Liver (tissue), 9 donors: ENCODE measurements around the gene AMIGO2. TPM values are rescaled to one million over a fixed set of nuclear protein-coding genes. Genes with fewer than 3 reads are reported as not detected.

Experiments used
- DNase-seq: peaks from one replicate; pipeline ENCODE4 v3.0.0-alpha.2; 2017; ENCODE audit warnings: low spot score
- H3K27ac ChIP-seq, 2 donors: one replicate each; pipeline ENCODE4 v1.7.0; 2013; ENCODE audit warnings: inconsistent platforms in 2 of 2, low read length in 2 of 2, control low read depth in 1 of 2, low read depth in 1 of 2, mild to moderate bottlenecking in 1 of 2
- H3K27me3 ChIP-seq, 4 donors: one replicate each; pipeline versions ENCODE4 v1.6.1 to v1.7.0; 2013; ENCODE audit warnings: low read length in 3 of 4, inconsistent platforms in 1 of 4, mild to moderate bottlenecking in 1 of 4, moderate library complexity in 1 of 4; ENCODE audit not compliant: control insufficient read depth in 4 of 4, insufficient read depth in 4 of 4
- H3K36me3 ChIP-seq, 4 donors: one replicate each; pipeline versions ENCODE4 v1.6.1 to v1.7.0; 2013; ENCODE audit warnings: low read length in 3 of 4, mild to moderate bottlenecking in 3 of 4, low read depth in 1 of 4, moderate library complexity in 1 of 4; ENCODE audit not compliant: control insufficient read depth in 4 of 4, insufficient read depth in 3 of 4
- H3K4me1 ChIP-seq, 4 donors: one replicate each; pipeline versions ENCODE4 v1.6.1 to v1.7.0; 2013; ENCODE audit warnings: low read length in 3 of 4, mild to moderate bottlenecking in 3 of 4, moderate library complexity in 1 of 4; ENCODE audit not compliant: control insufficient read depth in 4 of 4, insufficient read depth in 4 of 4
- H3K4me3 ChIP-seq, 3 donors: one replicate each; pipeline versions ENCODE4 v1.6.1 to v1.7.0; 2013; ENCODE audit warnings: low read length in 3 of 3, control low read depth in 1 of 3, low read depth in 1 of 3, mild to moderate bottlenecking in 1 of 3
- H3K9ac ChIP-seq, 2 donors: one replicate each; pipeline ENCODE4 v1.7.0; 2013; ENCODE audit warnings: low read length in 2 of 2, mild to moderate bottlenecking in 2 of 2, moderate library complexity in 2 of 2, control low read depth in 1 of 2, low read depth in 1 of 2
- H3K9me3 ChIP-seq, 4 donors: one replicate each; pipeline versions ENCODE4 v1.6.1 to v1.7.0; 2013; ENCODE audit warnings: low read length in 3 of 4; ENCODE audit not compliant: control insufficient read depth in 4 of 4
- ATF3 ChIP-seq: IDR thresholded peaks from 2 replicates; pipeline ENCODE4 v1.6.1; 2016; ENCODE audit warnings: antibody characterized with exemption
- EGR1 ChIP-seq, 2 donors: IDR thresholded peaks; 2 replicates each; pipeline ENCODE4 v1.6.1; 2016 to 2018; ENCODE audit warnings: antibody characterized with exemption in 2 of 2, low read depth in 2 of 2
- FOXA1 ChIP-seq: IDR thresholded peaks from 2 replicates; pipeline ENCODE4 v1.6.1; 2016; ENCODE audit warnings: antibody characterized with exemption
- FOXA2 ChIP-seq: IDR thresholded peaks from 2 replicates; pipeline ENCODE4 v1.6.1; 2016; ENCODE audit warnings: antibody characterized with exemption
- GABPA ChIP-seq, 2 donors: IDR thresholded peaks in 1 of 2; conservative IDR thresholded peaks in 1 of 2; 2 replicates each; pipeline ENCODE4 v1.6.1; 2016; ENCODE audit warnings: antibody characterized with exemption in 2 of 2, mild to moderate bottlenecking in 1 of 2, moderate library complexity in 1 of 2
- HNF4A ChIP-seq, 2 donors: conservative IDR thresholded peaks; 2 replicates each; pipeline ENCODE4 v1.6.1; 2016; ENCODE audit warnings: antibody characterized with exemption in 2 of 2, mild to moderate bottlenecking in 2 of 2
- HNF4G ChIP-seq: IDR thresholded peaks from 2 replicates; pipeline ENCODE4 v1.6.1; 2016; ENCODE audit warnings: antibody characterized with exemption
- JUND ChIP-seq, 2 donors: IDR thresholded peaks; 2 replicates each; pipeline ENCODE4 v1.6.1; 2016; ENCODE audit warnings: antibody characterized with exemption in 2 of 2
- MAX ChIP-seq: IDR thresholded peaks from 2 replicates; pipeline ENCODE4 v1.6.1; 2016; ENCODE audit warnings: antibody characterized with exemption
- RAD21 ChIP-seq, 2 donors: IDR thresholded peaks; 2 replicates each; pipeline ENCODE4 v1.6.1; 2016; ENCODE audit warnings: antibody characterized with exemption in 2 of 2, mild to moderate bottlenecking in 2 of 2
- RXRA ChIP-seq, 2 donors: IDR thresholded peaks; 2 replicates each; pipeline ENCODE4 v1.6.1; 2017 to 2018; ENCODE audit warnings: antibody characterized with exemption in 2 of 2, mild to moderate bottlenecking in 1 of 2
- SP1 ChIP-seq: IDR thresholded peaks from 2 replicates; pipeline ENCODE4 v1.6.1; 2018; ENCODE audit warnings: antibody characterized with exemption, mild to moderate bottlenecking
- TAF1 ChIP-seq: conservative IDR thresholded peaks from 2 replicates; pipeline ENCODE4 v1.6.1; 2016; ENCODE audit warnings: antibody characterized with exemption, mild to moderate bottlenecking
- YY1 ChIP-seq: IDR thresholded peaks from 2 replicates; pipeline ENCODE4 v1.6.1; 2016; ENCODE audit warnings: antibody characterized with exemption, mild to moderate bottlenecking
- ZBTB33 ChIP-seq: IDR thresholded peaks from 2 replicates; pipeline ENCODE4 v1.6.1; 2016; ENCODE audit warnings: antibody characterized with exemption
- WGBS: extraction: QIAGEN DNeasy Blood & Tissue Kit; methylation state at CpG from one replicate; pipeline ENCODE4 v1.1.7; 2013; 5-methylcytosine and 5-hydroxymethylcytosine counted together
- polyA plus RNA-seq, 2 donors: library from polyadenylated mRNA; stranded (reverse) in 1 of 2; unstranded in 1 of 2; fragments of 200-250 nt in 1 of 2; fragments of >200 nt in 1 of 2; fragmentation: Nextera tagmentation in 1 of 2; extraction: Ambion mirVana in 1 of 2; gene quantifications; one replicate each; pipeline versions ENCODE4 v1.2.1 to v1.2.3, GENCODE V29; 2013 to 2015
- total RNA-seq, 2 donors: library from RNA; depleted of rRNA; stranded (reverse); fragments of >200 nt; gene quantifications; one replicate each; pipeline ENCODE4 v1.2.3, GENCODE V29; 2014
- TF ChIP-seq, protein P1 (sequence below): IDR thresholded peaks from 2 replicates; pipeline ENCODE4 v1.6.1; 2016; ENCODE audit warnings: antibody characterized with exemption, mild to moderate bottlenecking
- donor health status: healthy.
- donor health status: healthy.
- donor health status: healthy.
- donor health status: healthy.
- donor health status: healthy.

The AMIGO2 gene
- total and polyA plus RNA-seq, 4 donors, result 1.2 to 3.5 (median 2.3) TPM

GRCh38 chr12:47048541-47048940 is 31.2 kb downstream of the AMIGO2 start:
- Histone ChIP-seq H3K9me3 (peaks cover 2 to 8% (median 6%) of the 10 kb centered on the region in 4 donors), H3K4me3 (no peak overlapping the region), H3K4me1 (no peaks in the 10 kb centered on the region), H3K9ac (no peak overlapping the region), H3K27ac (no peak overlapping the region), H3K36me3 (no peaks in the 10 kb centered on the region), H3K27me3 (no peaks in the 10 kb centered on the region)
- no peak for TF ChIP-seq ATF3
- no peak for TF ChIP-seq FOXA1
- TF ChIP-seq RXRA (IDR thresholded peaks at IDR 0.05), result no peak
- TF ChIP-seq JUND (IDR thresholded peaks at IDR 0.05), result no peak
- no peak for TF ChIP-seq GABPA (IDR thresholded peaks at IDR 0.05 in 1 of 2, conservative IDR thresholded peaks at IDR 0.05 in 1 of 2)
- TF ChIP-seq FOXA2, result no peak
- no peak for TF ChIP-seq MAX
- no peak for TF ChIP-seq HNF4G
- TF ChIP-seq YY1, result no peak
- TF ChIP-seq TAF1, result no peak
- TF ChIP-seq HNF4A (conservative IDR thresholded peaks at IDR 0.05), result no peak
- no peak for TF ChIP-seq RAD21 (IDR thresholded peaks at IDR 0.05)
- TF ChIP-seq, protein P1, sequence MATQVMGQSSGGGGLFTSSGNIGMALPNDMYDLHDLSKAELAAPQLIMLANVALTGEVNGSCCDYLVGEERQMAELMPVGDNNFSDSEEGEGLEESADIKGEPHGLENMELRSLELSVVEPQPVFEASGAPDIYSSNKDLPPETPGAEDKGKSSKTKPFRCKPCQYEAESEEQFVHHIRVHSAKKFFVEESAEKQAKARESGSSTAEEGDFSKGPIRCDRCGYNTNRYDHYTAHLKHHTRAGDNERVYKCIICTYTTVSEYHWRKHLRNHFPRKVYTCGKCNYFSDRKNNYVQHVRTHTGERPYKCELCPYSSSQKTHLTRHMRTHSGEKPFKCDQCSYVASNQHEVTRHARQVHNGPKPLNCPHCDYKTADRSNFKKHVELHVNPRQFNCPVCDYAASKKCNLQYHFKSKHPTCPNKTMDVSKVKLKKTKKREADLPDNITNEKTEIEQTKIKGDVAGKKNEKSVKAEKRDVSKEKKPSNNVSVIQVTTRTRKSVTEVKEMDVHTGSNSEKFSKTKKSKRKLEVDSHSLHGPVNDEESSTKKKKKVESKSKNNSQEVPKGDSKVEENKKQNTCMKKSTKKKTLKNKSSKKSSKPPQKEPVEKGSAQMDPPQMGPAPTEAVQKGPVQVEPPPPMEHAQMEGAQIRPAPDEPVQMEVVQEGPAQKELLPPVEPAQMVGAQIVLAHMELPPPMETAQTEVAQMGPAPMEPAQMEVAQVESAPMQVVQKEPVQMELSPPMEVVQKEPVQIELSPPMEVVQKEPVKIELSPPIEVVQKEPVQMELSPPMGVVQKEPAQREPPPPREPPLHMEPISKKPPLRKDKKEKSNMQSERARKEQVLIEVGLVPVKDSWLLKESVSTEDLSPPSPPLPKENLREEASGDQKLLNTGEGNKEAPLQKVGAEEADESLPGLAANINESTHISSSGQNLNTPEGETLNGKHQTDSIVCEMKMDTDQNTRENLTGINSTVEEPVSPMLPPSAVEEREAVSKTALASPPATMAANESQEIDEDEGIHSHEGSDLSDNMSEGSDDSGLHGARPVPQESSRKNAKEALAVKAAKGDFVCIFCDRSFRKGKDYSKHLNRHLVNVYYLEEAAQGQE, result no peak
- TF ChIP-seq ZBTB33, result no peak
- DNase-seq, result no peak

GRCh38 chr12:47041327-47041726 is 38.4 kb downstream of the AMIGO2 start:
- Histone ChIP-seq H3K4me3 (no peak overlapping the region), H3K27me3 (no peaks in the 10 kb centered on the region), H3K27ac (no peak overlapping the region), H3K36me3 (no peaks in the 10 kb centered on the region), H3K9me3 (no peaks in the 10 kb centered on the region), H3K4me1 (peaks cover 0 to 4% (median 1%) of the 10 kb centered on the region in 4 donors), H3K9ac (no peak overlapping the region)
- TF ChIP-seq EGR1 (IDR thresholded peaks at IDR 0.05; ENCODE audit: low read depth in 2 of 2), result no peak
- no peak for TF ChIP-seq GABPA (IDR thresholded peaks at IDR 0.05 in 1 of 2, conservative IDR thresholded peaks at IDR 0.05 in 1 of 2)
- no peak for TF ChIP-seq SP1
- TF ChIP-seq FOXA1, result no peak
- no peak for TF ChIP-seq JUND (IDR thresholded peaks at IDR 0.05)
- no peak for TF ChIP-seq RXRA (IDR thresholded peaks at IDR 0.05)
- no peak for TF ChIP-seq FOXA2
- TF ChIP-seq, protein P1, result no peak
- no peak for TF ChIP-seq YY1
- no peak for TF ChIP-seq ATF3
- TF ChIP-seq HNF4G, result no peak
- WGBS, result 92% methylated on average over 4 of the region's 4 CpGs
- DNase-seq, result no peak
